ENCODE measurements around the gene IKBKE.

Gene IKBKE

DNA sequence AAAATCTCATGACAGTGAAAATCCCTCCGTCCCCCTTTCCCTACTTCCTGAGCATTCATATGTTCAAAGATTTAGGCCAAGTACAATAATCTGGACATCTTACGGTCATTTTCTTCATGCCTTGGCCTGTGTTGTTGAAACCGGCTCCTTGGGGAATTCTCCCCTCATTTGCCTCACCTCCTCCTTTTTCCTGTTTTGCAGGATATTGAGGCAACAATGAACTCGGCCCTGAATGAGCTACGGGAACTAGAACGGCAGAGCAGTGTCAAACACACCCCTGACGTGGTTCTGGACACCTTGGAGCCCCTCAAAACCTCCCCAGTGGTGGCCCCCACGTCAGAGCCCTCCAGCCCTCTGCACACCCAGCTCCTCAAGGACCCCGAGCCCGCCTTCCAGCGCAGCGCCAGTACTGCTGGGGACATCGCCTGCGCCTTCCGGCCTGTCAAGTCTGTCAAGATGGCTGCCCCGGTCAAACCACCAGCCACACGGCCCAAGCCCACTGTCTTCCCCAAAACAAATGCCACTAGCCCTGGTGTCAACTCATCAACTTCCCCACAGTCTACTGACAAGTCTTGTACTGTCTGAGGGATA is 9.3 kb upstream of the IKBKE start:
- DNase-seq, result no peak
- TF ChIP-seq POLR2A (IDR thresholded peaks at IDR 0.05; ENCODE audit: low read length) (no peak), GATA1 (IDR thresholded peaks at IDR 0.05; ENCODE audit: low read depth, low read length) (no peak)

GRCh38 chr1:206461602-206462455 is 8.4 kb upstream of the IKBKE start:
- peak; percentile 58 to 78 for DNase-seq
- no peak for TF ChIP-seq GATA1 (IDR thresholded peaks at IDR 0.05; ENCODE audit: low read depth, low read length)
- TF ChIP-seq POLR2A (IDR thresholded peaks at IDR 0.05; ENCODE audit: low read length), result no peak

- TF ChIP-seq POLR2A (IDR thresholded peaks at IDR 0.05; ENCODE audit: low read length), result no peak
- no peak for TF ChIP-seq GATA1 (IDR thresholded peaks at IDR 0.05; ENCODE audit: low read depth, low read length)
- no peak for DNase-seq
These were observed 7.1 kb upstream of the IKBKE start for GRCh38 chr1:206463137-206463536.

GRCh38 chr1:206463911-206464310 is 6.4 kb upstream of the IKBKE start:
- TF ChIP-seq POLR2A (IDR thresholded peaks at IDR 0.05; ENCODE audit: low read length) (no peak), GATA1 (IDR thresholded peaks at IDR 0.05; ENCODE audit: low read depth, low read length) (no peak)
- no peak for DNase-seq

DNA sequence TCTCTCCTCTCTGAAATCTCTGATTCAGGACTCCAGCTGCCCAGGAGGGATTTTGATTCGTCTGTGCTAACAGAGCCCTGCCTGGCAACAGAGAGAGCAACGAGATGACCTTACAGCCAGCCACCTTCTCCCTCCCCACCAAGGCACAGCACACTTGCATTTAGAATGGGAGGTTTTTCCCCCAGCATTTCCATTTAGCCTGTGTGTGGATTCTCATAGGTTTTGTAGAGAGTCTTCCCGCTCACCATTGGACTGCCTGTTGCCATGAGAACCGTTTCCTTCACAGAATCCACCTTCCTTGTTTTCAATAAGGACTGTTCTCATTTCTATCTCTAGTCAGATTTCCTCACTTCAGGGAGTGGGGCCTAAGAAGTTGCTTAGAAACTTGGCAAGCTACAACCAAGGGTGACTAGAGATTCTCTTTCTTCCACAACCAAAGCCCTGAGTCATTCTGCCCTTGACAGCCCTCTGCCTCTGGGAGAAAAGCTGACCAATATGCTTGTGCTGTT is 5.8 kb upstream of the IKBKE start:
- TF ChIP-seq GATA1 (IDR thresholded peaks at IDR 0.05; ENCODE audit: low read depth, low read length), result no peak
- no peak for TF ChIP-seq POLR2A (IDR thresholded peaks at IDR 0.05; ENCODE audit: low read length)
- peak; percentile 49 to 78 for DNase-seq

DNA sequence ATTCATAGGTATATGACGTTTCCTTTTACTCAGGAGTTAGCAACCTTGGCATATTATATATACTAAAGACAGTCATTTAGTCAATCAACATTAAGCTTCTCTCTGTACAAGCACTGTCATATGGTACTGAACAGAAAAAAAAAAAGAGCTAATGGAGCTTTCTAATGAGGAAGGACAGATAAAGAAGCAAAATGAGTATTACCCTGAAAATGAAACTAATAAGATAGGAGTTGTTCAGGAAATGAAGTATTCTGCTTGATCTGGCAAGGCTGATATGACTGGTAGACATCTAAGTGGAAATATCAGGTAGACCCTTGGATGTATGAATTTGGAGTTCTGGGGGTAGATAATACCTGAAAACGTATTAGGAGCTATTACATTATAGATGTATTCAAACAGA is 4.3 kb upstream of the IKBKE start:
- TF ChIP-seq GATA1 (IDR thresholded peaks at IDR 0.05; ENCODE audit: low read depth, low read length) (no peak), POLR2A (IDR thresholded peaks at IDR 0.05; ENCODE audit: low read length) (no peak)
- DNase-seq, result no peak

GRCh38 chr1:206466840-206467649 is 3.2 kb upstream of the IKBKE start:
- TF ChIP-seq GATA1 (IDR thresholded peaks at IDR 0.05; ENCODE audit: low read depth, low read length) (no peak), POLR2A (IDR thresholded peaks at IDR 0.05; ENCODE audit: low read length) (no peak)
- no peak for DNase-seq

GRCh38 chr1:206467915-206468314 is 2.4 kb upstream of the IKBKE start:
- DNase-seq, result peak in 1 of 2 experiments; percentile 29
- no peak for TF ChIP-seq POLR2A (IDR thresholded peaks at IDR 0.05; ENCODE audit: low read length)
- no peak for TF ChIP-seq GATA1 (IDR thresholded peaks at IDR 0.05; ENCODE audit: low read depth, low read length)

DNA sequence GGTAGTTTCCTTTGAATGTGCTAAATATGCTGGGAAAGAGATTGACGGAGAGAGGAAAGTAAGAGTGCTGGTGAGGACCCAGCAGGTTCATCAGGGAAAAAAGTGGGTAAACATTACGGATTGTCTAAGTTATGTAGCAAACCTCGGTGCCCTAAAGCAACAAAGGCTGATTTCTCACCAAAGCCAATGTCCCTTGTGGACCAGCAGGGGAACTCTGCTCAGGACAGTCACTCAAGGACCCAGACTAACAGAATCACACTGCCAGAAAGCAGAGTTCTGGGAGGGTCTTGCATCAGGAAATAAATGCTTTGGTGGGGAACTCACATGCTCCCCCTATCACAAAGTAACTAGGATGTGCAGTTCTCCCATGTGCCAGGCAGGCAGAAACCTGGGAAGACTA is 1.7 kb upstream of the IKBKE start:
- no peak for TF ChIP-seq POLR2A (IDR thresholded peaks at IDR 0.05; ENCODE audit: low read length)
- no peak for TF ChIP-seq GATA1 (IDR thresholded peaks at IDR 0.05; ENCODE audit: low read depth, low read length)
- DNase-seq, result no peak

GRCh38 chr1:206469411-206469932 is 804 bp upstream of the IKBKE start:
- TF ChIP-seq POLR2A (IDR thresholded peaks at IDR 0.05; ENCODE audit: low read length) (no peak), GATA1 (IDR thresholded peaks at IDR 0.05; ENCODE audit: low read depth, low read length) (no peak)
- no peak for DNase-seq

DNA sequence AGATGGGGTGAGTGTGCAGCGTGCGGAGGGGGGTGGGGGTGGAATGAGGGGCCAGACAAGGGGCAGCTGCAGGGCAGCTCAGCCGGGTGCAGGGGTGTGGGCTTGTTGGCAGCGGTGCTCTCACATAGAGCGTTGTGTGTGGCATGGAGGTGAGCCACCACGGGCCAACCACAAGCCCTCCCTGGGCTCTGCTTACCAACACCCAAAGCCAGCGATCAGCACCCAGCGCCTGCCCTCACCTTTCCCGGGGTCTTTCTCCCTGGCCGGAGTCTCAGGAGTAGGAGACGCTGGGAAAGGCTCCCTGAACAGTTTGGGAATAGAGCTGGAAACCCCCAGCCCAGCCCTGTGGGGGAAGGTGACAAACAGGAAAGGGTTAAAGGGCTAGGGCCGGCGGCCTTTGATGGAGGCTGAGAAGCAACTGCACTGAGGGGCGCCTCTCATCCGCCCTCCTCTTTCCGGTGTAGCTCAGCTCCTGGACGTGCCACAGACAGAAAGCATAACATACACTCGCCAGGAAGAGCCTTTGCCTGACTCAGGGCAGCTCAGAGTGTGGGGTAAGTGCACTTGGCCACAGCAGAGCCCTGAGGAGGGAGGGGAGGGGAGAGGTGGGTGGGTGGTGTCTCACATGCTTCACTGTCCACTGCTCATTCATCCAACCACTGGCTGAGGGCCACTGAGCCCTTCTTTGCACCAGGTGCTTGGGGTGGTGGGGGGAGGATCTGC is 577 bp downstream of the IKBKE start:
- no peak for DNase-seq
- TF ChIP-seq POLR2A (IDR thresholded peaks at IDR 0.05; ENCODE audit: low read length) (no peak), GATA1 (IDR thresholded peaks at IDR 0.05; ENCODE audit: low read depth, low read length) (no peak)

DNA sequence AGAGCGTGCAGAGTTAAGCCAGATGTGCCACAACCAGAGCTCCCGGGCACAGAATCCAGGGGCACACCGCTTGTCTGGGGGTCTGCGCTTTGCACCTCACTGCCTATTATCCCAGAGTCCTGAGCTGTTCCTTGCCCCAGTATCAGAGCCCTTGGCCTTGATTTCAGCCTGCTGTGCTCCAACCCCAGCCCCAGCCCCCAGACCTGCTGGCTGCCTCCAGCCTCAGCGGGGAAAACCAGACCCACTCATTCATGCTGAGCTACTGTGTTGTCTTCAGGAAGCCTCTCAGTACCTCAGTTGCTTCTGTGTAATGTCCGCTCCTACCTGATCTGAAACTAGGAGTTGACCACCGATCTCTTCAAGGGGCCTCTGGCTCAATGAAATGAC is 1.1 kb downstream of the IKBKE start:
- DNase-seq, result no peak

GRCh38 chr1:206472024-206472423 is 1.7 kb downstream of the IKBKE start:
- DNase-seq, result no peak

More for the DNA sequence above, 1.1 kb downstream of the IKBKE start:
- TF ChIP-seq POLR2A (IDR thresholded peaks at IDR 0.05; ENCODE audit: low read length) (no peak), GATA1 (IDR thresholded peaks at IDR 0.05; ENCODE audit: low read depth, low read length) (no peak)

More at GRCh38 chr1:206472024-206472423, 1.7 kb downstream of the IKBKE start:
- no peak for TF ChIP-seq POLR2A (IDR thresholded peaks at IDR 0.05; ENCODE audit: low read length)
- no peak for TF ChIP-seq GATA1 (IDR thresholded peaks at IDR 0.05; ENCODE audit: low read depth, low read length)
